Neural cell (in vitro differentiated cells): ENCODE measurements around the gene PCDHGA4.

Experiments used
- EP300 ChIP-seq: fragments of 450-650 bp; conservative IDR thresholded peaks from 2 replicates; pipeline ENCODE4 v1.6.1; 2014; ENCODE audit warnings: antibody characterized with exemption, mild to moderate bottlenecking, moderate library complexity; ENCODE audit not compliant: poor library complexity, severe bottlenecking
- EZH2 ChIP-seq: fragments of 200-600, 300-800 bp; shearing (Covaris generic), sonication (generic); IDR thresholded peaks from 2 replicates; pipeline ENCODE4 v1.6.1; 2014; ENCODE audit warnings: antibody characterized with exemption, low read length, borderline replicate concordance, mild to moderate bottlenecking; ENCODE audit not compliant: insufficient read depth, poor library complexity, severe bottlenecking
- POLR2AphosphoS5 ChIP-seq: IDR thresholded peaks from 2 replicates; pipeline ENCODE4 v1.6.1; 2012
- RAD21 ChIP-seq: fragments of 450-650 bp; conservative IDR thresholded peaks from 2 replicates; pipeline ENCODE4 v1.6.1; 2014; ENCODE audit warnings: antibody characterized with exemption, mild to moderate bottlenecking, moderate library complexity
- SMC3 ChIP-seq: fragments of 450-650 bp; conservative IDR thresholded peaks from 2 replicates; pipeline ENCODE4 v1.6.1; 2014; ENCODE audit warnings: antibody characterized with exemption, mild to moderate bottlenecking, moderate library complexity; ENCODE audit not compliant: poor library complexity
- TAF1 ChIP-seq: IDR thresholded peaks from 2 replicates; pipeline ENCODE4 v1.6.1; 2012; ENCODE audit warnings: low read depth
- TF ChIP-seq, protein P1 (sequence below): fragments of 450-650 bp; IDR thresholded peaks from 2 replicates; pipeline ENCODE4 v1.5.1; 2014; ENCODE audit warnings: antibody characterized with exemption, mild to moderate bottlenecking, moderate library complexity; ENCODE audit not compliant: poor library complexity, severe bottlenecking

DNA sequence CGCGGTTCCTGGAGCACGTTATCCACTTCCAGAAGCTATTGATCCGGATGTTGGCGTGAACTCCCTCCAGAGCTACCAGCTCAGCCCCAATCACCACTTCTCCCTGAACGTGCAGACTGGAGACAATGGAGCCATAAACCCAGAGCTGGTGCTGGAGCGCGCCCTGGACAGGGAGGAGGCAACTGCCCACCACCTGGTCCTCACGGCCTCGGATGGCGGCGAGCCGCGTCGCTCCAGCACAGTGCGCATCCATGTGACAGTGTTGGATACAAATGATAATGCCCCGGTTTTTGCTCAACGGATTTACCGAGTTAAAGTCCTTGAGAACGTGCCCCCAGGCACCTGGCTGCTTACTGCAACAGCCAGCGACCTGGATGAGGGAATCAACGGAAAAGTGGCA, 48.6 kb downstream of the PCDHGA4 start:
- TF ChIP-seq, protein P1, sequence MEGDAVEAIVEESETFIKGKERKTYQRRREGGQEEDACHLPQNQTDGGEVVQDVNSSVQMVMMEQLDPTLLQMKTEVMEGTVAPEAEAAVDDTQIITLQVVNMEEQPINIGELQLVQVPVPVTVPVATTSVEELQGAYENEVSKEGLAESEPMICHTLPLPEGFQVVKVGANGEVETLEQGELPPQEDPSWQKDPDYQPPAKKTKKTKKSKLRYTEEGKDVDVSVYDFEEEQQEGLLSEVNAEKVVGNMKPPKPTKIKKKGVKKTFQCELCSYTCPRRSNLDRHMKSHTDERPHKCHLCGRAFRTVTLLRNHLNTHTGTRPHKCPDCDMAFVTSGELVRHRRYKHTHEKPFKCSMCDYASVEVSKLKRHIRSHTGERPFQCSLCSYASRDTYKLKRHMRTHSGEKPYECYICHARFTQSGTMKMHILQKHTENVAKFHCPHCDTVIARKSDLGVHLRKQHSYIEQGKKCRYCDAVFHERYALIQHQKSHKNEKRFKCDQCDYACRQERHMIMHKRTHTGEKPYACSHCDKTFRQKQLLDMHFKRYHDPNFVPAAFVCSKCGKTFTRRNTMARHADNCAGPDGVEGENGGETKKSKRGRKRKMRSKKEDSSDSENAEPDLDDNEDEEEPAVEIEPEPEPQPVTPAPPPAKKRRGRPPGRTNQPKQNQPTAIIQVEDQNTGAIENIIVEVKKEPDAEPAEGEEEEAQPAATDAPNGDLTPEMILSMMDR, result no peak
- TF ChIP-seq POLR2AphosphoS5, result no peak
- no peak for TF ChIP-seq RAD21
- TF ChIP-seq TAF1, result no peak
- TF ChIP-seq SMC3, result no peak
- no peak for TF ChIP-seq EZH2
- TF ChIP-seq EP300, result no peak
